OCI-LY1 (cell line): ENCODE data around the gene COX10.

Source experiments
- H2AFZ ChIP-seq: fragments of 200-600 bp; sonication (generic), shearing (Covaris generic); 2 replicates; pipeline ENCODE4 v1.6.0; 2014; ENCODE audit warnings: antibody characterized with exemption, mild to moderate bottlenecking, low read length
- H3F3A ChIP-seq: fragments of 200-600 bp; sonication (generic), shearing (Covaris generic); 2 replicates; pipeline ENCODE4 v1.6.0; 2014; ENCODE audit warnings: mild to moderate bottlenecking, antibody characterized with exemption, low read length, moderate library complexity; ENCODE audit not compliant: insufficient read depth
- H3K27ac ChIP-seq: fragments of 200-600 bp; sonication (generic); 2 replicates; pipeline ENCODE4 v1.5.1; 2014; ENCODE audit warnings: low read length, mixed run types, mild to moderate bottlenecking, low read depth; ENCODE audit not compliant: poor library complexity, severe bottlenecking
- H3K27me3 ChIP-seq: fragments of 200-600 bp; sonication (generic); 2 replicates; pipeline ENCODE4 v1.6.0; 2014; ENCODE audit warnings: antibody characterized with exemption, mild to moderate bottlenecking, low read length, moderate library complexity; ENCODE audit not compliant: insufficient read depth
- H3K36me3 ChIP-seq: fragments of 200-600 bp; sonication (generic); 2 replicates; pipeline ENCODE4 v1.6.1; 2014; ENCODE audit warnings: mild to moderate bottlenecking, antibody characterized with exemption, low read length, moderate library complexity, mixed read lengths; ENCODE audit not compliant: insufficient read depth
- H3K4me1 ChIP-seq: fragments of 200-600 bp; sonication (generic); 2 replicates; pipeline ENCODE4 v1.5.1; 2014; ENCODE audit warnings: mild to moderate bottlenecking, low read length, moderate library complexity; ENCODE audit not compliant: insufficient read depth, severe bottlenecking
- H3K4me2 ChIP-seq: fragments of 200-600 bp; sonication (generic), shearing (Covaris generic); 2 replicates; pipeline ENCODE4 v1.6.1; 2014; ENCODE audit warnings: low read length
- H3K4me3 ChIP-seq: fragments of 200-600 bp; sonication (generic); 2 replicates; pipeline ENCODE4 v1.5.1; 2014; ENCODE audit warnings: low read length, low read depth, mild to moderate bottlenecking, mixed read lengths; ENCODE audit not compliant: poor library complexity, severe bottlenecking
- H3K79me2 ChIP-seq: fragments of 200-600 bp; shearing (Covaris generic); 2 replicates; pipeline ENCODE4 v1.6.1; 2016; ENCODE audit warnings: mixed run types, low read length, mixed read lengths; ENCODE audit not compliant: insufficient read depth
- H3K9ac ChIP-seq: fragments of 200-600 bp; sonication (generic), shearing (Covaris generic); 2 replicates; pipeline ENCODE4 v1.6.1; 2014; ENCODE audit warnings: mild to moderate bottlenecking, low read length, mixed read lengths
- H3K9me2 ChIP-seq: fragments of 200-600 bp; sonication (generic), shearing (Covaris generic); 2 replicates; pipeline ENCODE4 v1.6.1; 2014; ENCODE audit warnings: low read depth, mild to moderate bottlenecking, low read length, mixed read lengths
- H3K9me3 ChIP-seq: fragments of 200-600 bp; shearing (Covaris generic); 2 replicates; pipeline ENCODE4 v1.6.1; 2014; ENCODE audit warnings: low read length, mixed read lengths
- H4K20me1 ChIP-seq: fragments of 200-600 bp; sonication (generic), shearing (Covaris generic); 2 replicates; pipeline ENCODE4 v1.6.0; 2016; ENCODE audit warnings: mild to moderate bottlenecking, low read length; ENCODE audit not compliant: insufficient read depth
- CTCF ChIP-seq: fragments of 200-600 bp; sonication (generic), shearing (Covaris generic); IDR thresholded peaks from 2 replicates; pipeline ENCODE4 v1.5.1; 2017; ENCODE audit warnings: mild to moderate bottlenecking, antibody characterized with exemption, low read length, moderate library complexity, mixed read lengths
- EZH2 ChIP-seq: fragments of 200-600 bp; sonication (generic), shearing (Covaris generic); IDR thresholded peaks from 2 replicates; pipeline ENCODE4 v1.8.0; 2017; ENCODE audit warnings: borderline replicate concordance, mixed run types, mild to moderate bottlenecking, antibody characterized with exemption, low read length, moderate library complexity, mixed read lengths

The COX10 gene

GRCh38 chr17:14116263-14117024 lies 47.1 kb downstream of the COX10 start:
- Histone ChIP-seq H3K4me1 (no peaks in the 10 kb centered on the region), H4K20me1 (no peaks in the 10 kb centered on the region), H2AFZ (no peak overlapping the region), H3K9ac (no peak overlapping the region), H3F3A (no peaks in the 10 kb centered on the region), H3K9me2 (no peaks in the 10 kb centered on the region), H3K27ac (no peak overlapping the region), H3K36me3 (no peaks in the 10 kb centered on the region), H3K9me3 (0 out of 2 replicates have a peak, but pooled peaks cover 3% of the 10 kb centered on the region), H3K4me3 (no peak overlapping the region), H3K27me3 (no peaks in the 10 kb centered on the region), H3K4me2 (no peak overlapping the region), H3K79me2 (peaks cover 8% of the 10 kb centered on the region; the same call in 1 of the 2 replicates)
- TF ChIP-seq EZH2 = no peak
- no peak for TF ChIP-seq CTCF

GRCh38 chr17:14118951-14119350 lies 49.6 kb downstream of the COX10 start:
- H3K9ac ChIP-seq = no peak overlapping the region
- H2AFZ ChIP-seq = no peak overlapping the region
- no peak overlapping the region for H3K4me3 ChIP-seq
- H3K79me2 ChIP-seq = peaks cover 9% of the 10 kb centered on the region; the same call in 1 of the 2 replicates
- no peak overlapping the region for H3K4me2 ChIP-seq
- no peaks in the 10 kb centered on the region for H4K20me1 ChIP-seq
- H3K9me2 ChIP-seq = no peaks in the 10 kb centered on the region
- no peak overlapping the region for H3K27ac ChIP-seq
- no peaks in the 10 kb centered on the region for H3K27me3 ChIP-seq
- no peaks in the 10 kb centered on the region for H3F3A ChIP-seq
- H3K9me3 ChIP-seq = 0 out of 2 replicates have a peak, but pooled peaks cover 3% of the 10 kb centered on the region
- H3K36me3 ChIP-seq = no peaks in the 10 kb centered on the region
- TF ChIP-seq CTCF = no peak
- TF ChIP-seq EZH2 = no peak
- H3K4me1 ChIP-seq = peaks cover 7% of the 10 kb centered on the region

GRCh38 chr17:14119546-14119945 lies 50.2 kb downstream of the COX10 start:
- no peak for TF ChIP-seq EZH2
- TF ChIP-seq CTCF = no peak
- H3K4me2 ChIP-seq = no peak overlapping the region
- H3K9me3 ChIP-seq = 0 out of 2 replicates have a peak, but pooled peaks cover 2% of the 10 kb centered on the region
- H3F3A ChIP-seq = no peaks in the 10 kb centered on the region
- H3K9me2 ChIP-seq = no peaks in the 10 kb centered on the region
- H3K27me3 ChIP-seq = no peaks in the 10 kb centered on the region
- H3K79me2 ChIP-seq = peaks cover 12% of the 10 kb centered on the region; the same call in 1 of the 2 replicates
- H3K9ac ChIP-seq = no peak overlapping the region
- no peak overlapping the region for H3K4me3 ChIP-seq
- H3K4me1 ChIP-seq = peaks cover 9% of the 10 kb centered on the region
- H4K20me1 ChIP-seq = no peaks in the 10 kb centered on the region
- no peak overlapping the region for H3K27ac ChIP-seq
- no peak overlapping the region for H2AFZ ChIP-seq
- H3K36me3 ChIP-seq = no peaks in the 10 kb centered on the region
